Peyer's patch (tissue), 4 donors: ENCODE results near the gene SERTAD4. TPM values are rescaled to one million over a fixed set of nuclear protein-coding genes. Genes with fewer than 3 reads are reported as not detected.

Source experiments
- DNase-seq, 3 donors: peaks; one replicate each; pipeline ENCODE4 v3.0.0-alpha.2; 2017 to 2019
- H3K27ac ChIP-seq, 4 donors: fragments of 200-600 bp; sonication (generic); one replicate each; pipeline ENCODE4 v1.5.1; 2016 to 2019
- H3K27me3 ChIP-seq, 2 donors: fragments of 200-600 bp; sonication (generic); one replicate each; pipeline ENCODE4 v1.5.1; 2019
- H3K36me3 ChIP-seq, 3 donors: fragments of 200-600 bp; sonication (generic); one replicate each; pipeline ENCODE4 v1.5.1; 2016 to 2019
- H3K4me1 ChIP-seq, 4 donors: fragments of 200-600 bp; sonication (generic); one replicate each; pipeline ENCODE4 v1.5.1; 2016 to 2019
- H3K4me3 ChIP-seq, 4 donors: fragments of 200-600 bp; sonication (generic); 1 replicate in 3 of 4; 2 replicates in 1 of 4; pipeline ENCODE4 v1.5.1; 2016 to 2019; ENCODE audit warnings: mild to moderate bottlenecking in 1 of 4
- H3K9me3 ChIP-seq, 4 donors: fragments of 200-600 bp; sonication (generic); one replicate each; pipeline ENCODE4 v1.5.1; 2016 to 2019; ENCODE audit warnings: mild to moderate bottlenecking in 1 of 4
- POLR2A ChIP-seq, 2 donors: fragments of 450-650 bp; IDR thresholded peaks; one replicate each; pipeline ENCODE4 v1.5.1; 2017; ENCODE audit warnings: antibody characterized with exemption in 2 of 2, mild to moderate bottlenecking in 2 of 2, moderate library complexity in 2 of 2
- total RNA-seq, 4 donors: library from RNA; depleted of rRNA; stranded (reverse); fragments of >200 nt; gene quantifications; one replicate each; pipeline ENCODE4 v1.1.0, GENCODE V29; 2016
- TF ChIP-seq, protein P1 (sequence below), 6 experiments: fragments of 450-650 bp in 4 of 6; fragments of 200-600 bp in 2 of 6; sonication (generic) in 1 of 6; IDR thresholded peaks; one replicate each; pipeline ENCODE4 v1.5.1; 2017 to 2019; ENCODE audit warnings: antibody characterized with exemption in 6 of 6, mild to moderate bottlenecking in 3 of 6, moderate library complexity in 1 of 6

Gene SERTAD4
- total RNA-seq, 4 donors from 2014 or later = 0.18 to 1.7 (median 1.3) TPM

DNA sequence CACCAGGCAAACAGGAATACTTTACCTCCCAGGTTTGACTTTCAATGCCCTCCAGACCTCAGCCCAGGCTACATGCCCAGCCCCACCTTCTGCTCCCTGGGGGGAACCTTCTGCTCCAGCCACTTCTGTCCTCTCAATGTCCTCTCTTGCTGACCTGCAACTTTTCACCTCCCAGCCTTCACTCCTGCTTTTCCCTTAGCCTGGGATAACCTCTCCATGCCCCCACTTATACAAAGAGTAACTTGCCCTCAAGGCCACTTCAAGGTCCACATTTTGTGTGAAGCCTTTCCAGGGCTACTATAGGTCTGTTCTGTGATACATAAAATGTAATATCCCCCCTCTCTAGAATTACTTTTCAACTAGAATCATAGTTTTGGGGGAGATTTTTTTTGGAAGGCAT is 21.7 kb downstream of the SERTAD4 start:
- no peaks in the 10 kb centered on the region for H3K9me3 ChIP-seq
- H3K4me1 ChIP-seq = peaks cover 0 to 29% (median 8%) of the 10 kb centered on the region in 4 donors
- H3K27me3 ChIP-seq = no peaks in the 10 kb centered on the region
- no peak for TF ChIP-seq POLR2A (IDR thresholded peaks at IDR 0.05)
- TF ChIP-seq, protein P1, sequence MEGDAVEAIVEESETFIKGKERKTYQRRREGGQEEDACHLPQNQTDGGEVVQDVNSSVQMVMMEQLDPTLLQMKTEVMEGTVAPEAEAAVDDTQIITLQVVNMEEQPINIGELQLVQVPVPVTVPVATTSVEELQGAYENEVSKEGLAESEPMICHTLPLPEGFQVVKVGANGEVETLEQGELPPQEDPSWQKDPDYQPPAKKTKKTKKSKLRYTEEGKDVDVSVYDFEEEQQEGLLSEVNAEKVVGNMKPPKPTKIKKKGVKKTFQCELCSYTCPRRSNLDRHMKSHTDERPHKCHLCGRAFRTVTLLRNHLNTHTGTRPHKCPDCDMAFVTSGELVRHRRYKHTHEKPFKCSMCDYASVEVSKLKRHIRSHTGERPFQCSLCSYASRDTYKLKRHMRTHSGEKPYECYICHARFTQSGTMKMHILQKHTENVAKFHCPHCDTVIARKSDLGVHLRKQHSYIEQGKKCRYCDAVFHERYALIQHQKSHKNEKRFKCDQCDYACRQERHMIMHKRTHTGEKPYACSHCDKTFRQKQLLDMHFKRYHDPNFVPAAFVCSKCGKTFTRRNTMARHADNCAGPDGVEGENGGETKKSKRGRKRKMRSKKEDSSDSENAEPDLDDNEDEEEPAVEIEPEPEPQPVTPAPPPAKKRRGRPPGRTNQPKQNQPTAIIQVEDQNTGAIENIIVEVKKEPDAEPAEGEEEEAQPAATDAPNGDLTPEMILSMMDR (IDR thresholded peaks at IDR 0.05) = no peak
- no peak for DNase-seq
- H3K27ac ChIP-seq = no peak overlapping the region
- H3K36me3 ChIP-seq = no peaks in the 10 kb centered on the region
- H3K4me3 ChIP-seq = no peak overlapping the region

DNA sequence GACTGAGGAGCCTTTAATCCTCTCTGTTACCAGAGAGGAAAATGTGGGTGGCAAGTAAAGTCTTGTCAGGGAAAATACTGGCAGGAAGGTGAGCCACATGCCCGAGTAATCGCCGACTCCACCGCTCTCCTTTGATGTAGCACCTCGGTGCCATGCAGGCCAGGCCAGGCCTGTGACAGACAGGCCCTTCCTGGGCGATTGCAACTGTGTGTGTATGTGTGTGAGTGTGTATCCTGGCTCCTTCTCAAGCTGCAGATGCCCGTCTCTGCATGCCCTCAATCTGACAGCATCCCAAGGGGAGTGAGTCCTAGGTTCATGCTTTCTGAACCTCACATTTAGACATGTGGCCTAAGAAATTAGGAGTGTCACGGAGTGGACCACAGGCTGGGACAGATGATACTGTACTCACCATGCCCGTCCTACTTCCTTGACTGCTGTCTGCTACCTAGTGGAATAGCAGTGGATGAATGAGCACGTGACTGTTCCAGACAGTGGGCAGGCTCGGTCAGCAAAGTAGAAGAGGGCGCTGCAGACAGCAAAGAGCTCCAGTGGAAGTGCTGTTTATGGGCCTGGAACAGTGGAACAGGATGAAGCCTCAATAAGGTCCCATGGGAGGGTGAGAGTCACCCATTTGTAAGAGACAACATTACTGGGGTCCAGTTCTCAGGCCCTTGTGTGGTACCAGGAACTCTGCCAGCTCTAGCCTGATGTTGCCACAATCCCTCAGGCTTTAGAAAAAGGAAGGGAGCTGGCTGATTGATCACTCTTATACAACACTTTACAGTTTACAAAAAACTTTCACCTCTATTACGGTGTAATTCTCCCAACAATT is 25.3 kb downstream of the SERTAD4 start:
- no peak for DNase-seq
- H3K4me1 ChIP-seq = peaks cover 0 to 14% (median 0%) of the 10 kb centered on the region in 4 donors
- H3K4me3 ChIP-seq = no peak overlapping the region
- H3K27me3 ChIP-seq = no peaks in the 10 kb centered on the region
- no peaks in the 10 kb centered on the region for H3K9me3 ChIP-seq
- TF ChIP-seq POLR2A (IDR thresholded peaks at IDR 0.05) = no peak
- TF ChIP-seq, protein P1 (IDR thresholded peaks at IDR 0.05) = no peak
- no peak overlapping the region for H3K27ac ChIP-seq
- H3K36me3 ChIP-seq = no peaks in the 10 kb centered on the region

DNA sequence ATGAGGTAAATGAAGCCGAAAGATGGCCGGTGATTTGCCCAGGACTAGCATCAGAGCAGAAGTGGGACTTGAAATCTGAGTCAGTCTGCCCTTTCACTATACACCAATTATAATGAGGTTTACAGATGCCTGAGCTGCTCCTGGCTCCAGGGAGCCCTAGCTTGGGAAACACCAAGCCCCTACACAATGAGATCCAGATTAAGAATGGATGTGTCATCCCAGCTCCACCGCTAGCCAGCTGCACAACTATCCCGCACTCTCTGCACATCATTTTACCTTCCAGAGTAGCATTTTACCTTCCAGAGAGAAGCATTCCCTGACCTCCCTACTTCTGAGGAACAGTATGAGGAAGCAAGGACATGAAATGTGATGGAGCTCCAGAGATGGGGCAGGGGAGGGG is 27.0 kb downstream of the SERTAD4 start:
- Histone ChIP-seq H3K27ac (no peak overlapping the region), H3K4me1 (peaks cover 0 to 13% (median 0%) of the 10 kb centered on the region in 4 donors), H3K36me3 (no peaks in the 10 kb centered on the region), H3K4me3 (no peak overlapping the region), H3K9me3 (no peaks in the 10 kb centered on the region), H3K27me3 (no peaks in the 10 kb centered on the region)
- TF ChIP-seq, protein P1 (IDR thresholded peaks at IDR 0.05) = no peak
- TF ChIP-seq POLR2A (IDR thresholded peaks at IDR 0.05) = no peak
- no peak for DNase-seq

DNA sequence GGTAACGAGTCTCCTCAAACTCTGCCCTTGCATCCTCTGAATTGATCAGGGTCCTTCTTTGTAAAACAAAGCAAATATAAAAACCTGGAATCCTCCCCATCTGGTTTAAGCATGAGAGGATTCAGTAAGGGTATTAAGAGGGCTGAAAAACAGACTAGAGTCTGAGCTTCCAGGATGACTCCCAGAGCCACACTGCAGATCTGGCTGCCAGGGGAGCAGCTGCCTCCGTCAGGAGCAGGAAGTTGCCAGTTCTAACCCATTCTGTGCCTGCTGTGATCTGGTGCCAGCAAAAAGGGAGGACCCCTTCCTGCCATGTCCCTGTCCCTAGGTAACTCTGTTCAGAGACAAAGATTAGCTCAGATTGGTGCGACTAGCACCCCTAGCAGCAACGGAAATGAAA is 27.5 kb downstream of the SERTAD4 start:
- no peaks in the 10 kb centered on the region for H3K36me3 ChIP-seq
- H3K27me3 ChIP-seq = no peaks in the 10 kb centered on the region
- no peak for DNase-seq
- no peak overlapping the region for H3K4me3 ChIP-seq
- H3K9me3 ChIP-seq = no peaks in the 10 kb centered on the region
- no peak overlapping the region for H3K27ac ChIP-seq
- TF ChIP-seq, protein P1 (IDR thresholded peaks at IDR 0.05) = no peak
- H3K4me1 ChIP-seq = peaks cover 0 to 13% (median 0%) of the 10 kb centered on the region in 4 donors

DNA sequence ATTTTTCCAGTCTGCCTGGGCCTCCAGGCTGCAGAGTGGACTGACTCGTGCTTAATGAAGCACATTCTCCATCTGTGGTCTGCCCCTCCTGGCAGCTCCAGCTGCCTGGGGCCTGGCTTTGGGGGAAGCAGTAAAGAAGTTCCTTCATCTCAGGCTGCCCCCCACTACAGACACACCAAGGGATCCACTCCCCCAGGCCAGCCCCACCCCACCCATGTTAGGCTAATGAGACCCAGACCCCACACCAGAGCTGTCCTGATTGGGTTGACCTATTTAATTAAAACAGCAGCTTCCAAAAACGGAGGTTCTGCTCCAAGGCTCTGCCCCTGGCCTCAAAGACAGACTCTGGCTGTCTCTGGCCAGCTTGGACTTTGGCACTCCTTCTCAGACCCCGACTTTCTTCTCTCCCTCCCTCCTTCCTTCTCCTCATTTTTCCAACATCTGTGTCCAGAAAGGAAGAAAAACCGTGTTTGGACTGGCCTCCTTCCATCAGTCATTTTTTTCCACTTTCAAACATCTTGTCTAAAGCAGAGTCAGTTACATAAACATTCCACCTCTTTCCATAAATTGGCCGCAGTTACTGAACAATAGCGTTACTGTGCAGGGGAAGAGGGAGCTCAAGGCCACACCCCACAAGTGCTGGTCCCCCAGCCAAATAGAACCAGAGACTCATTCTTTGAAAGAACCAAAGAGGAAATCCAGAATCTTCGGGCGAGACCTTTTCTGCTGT is 29.7 kb downstream of the SERTAD4 start:
- Histone ChIP-seq H3K36me3 (no peaks in the 10 kb centered on the region), H3K4me1 (peaks cover 0 to 13% (median 0%) of the 10 kb centered on the region in 4 donors), H3K9me3 (no peaks in the 10 kb centered on the region), H3K4me3 (no peak overlapping the region), H3K27ac (peak overlapping the region in 3 of 4 donors; percentile 2 to 54 (median 31)), H3K27me3 (no peaks in the 10 kb centered on the region)
- TF ChIP-seq, protein P1 (IDR thresholded peaks at IDR 0.05) = no peak
- no peak for TF ChIP-seq POLR2A (IDR thresholded peaks at IDR 0.05)
- no peak for DNase-seq
